ENCODE results near the gene AP2A1. TPM values are rescaled to one million over a fixed set of nuclear protein-coding genes. Genes with fewer than 3 reads are reported as not detected.
"Not testable (repeated sequence)": the region's sequence is repeated elsewhere in the genome, so short reads cannot be mapped to it uniquely, and the experiment has no call there.

The AP2A1 gene
- total and polyA plus RNA-seq, 9 of the 15 experiments (the other 6 are each of a cell fraction or from before 2014, with no cell fraction given): 0.55 to 150 (median 31.9) TPM

- H3K36me3 ChIP-seq (ENCODE audit: control insufficient read depth, insufficient read depth, low read length); H4K20me1 ChIP-seq (replicated peaks; ENCODE audit: control insufficient read depth, insufficient read depth, low read length); H2AFZ ChIP-seq (ENCODE audit: low read depth, low read length); in situ Hi-C loops (cut with MboI); CTCF ChIA-PET (ENCODE audit: low intra/inter-chr PET ratio); H3K9me3 ChIP-seq (replicated peaks; ENCODE audit: control insufficient read depth, insufficient read depth, low read depth, low read length); H3K9me1 ChIP-seq (ENCODE audit: control insufficient read depth, insufficient read depth, low read length); H3K4me1 ChIP-seq (replicated peaks in 1 of 2; ENCODE audit: control insufficient read depth in 2 of 2, insufficient read depth in 2 of 2, low read length in 2 of 2); H3K4me3 ChIP-seq; H3K79me2 ChIP-seq (ENCODE audit: control insufficient read depth, insufficient read depth, low read length); BruUV-seq (replicated peaks); H3K4me2 ChIP-seq (ENCODE audit: insufficient read depth, low read length); DNase-seq (ENCODE audit: extremely low read depth in 1 of 4, low spot score in 3 of 4); H3K27ac ChIP-seq (ENCODE audit: extremely low read depth, low read depth, low read length); FAIRE-seq; H3K27me3 ChIP-seq (ENCODE audit: control insufficient read depth in 2 of 2, insufficient read depth in 2 of 2, low read length in 2 of 2); H3K9ac ChIP-seq (ENCODE audit: insufficient read depth in 1 of 2, low read depth in 2 of 2, low read length in 2 of 2); ATAC-seq: not testable (repeated sequence)
- POLR2A ChIA-PET: interaction anchor here (1.0 kb wide), 1 partner anchor 16 kb away, joined by 3 read pairs; no protein-coding TSS in a partner anchor
- intact Hi-C loops (cut with micrococcal nuclease): loop anchor here (10.0 kb wide), 1 partner anchor 155 kb away; the partner anchor contains the start of genes AKT1S1 and TBC1D17
- 84% methylated on average over 21 of the region's 22 CpGs for WGBS (ENCODE audit: insufficient coverage, low coverage, missing lambda C conversion rate)
- TF ChIP-seq ZBTB33 (CRISPR knock-in tag; IDR thresholded peaks at IDR 0.05) (peak; percentile 78; the same call in 1 of the 2 replicates), ZNF316 (IDR thresholded peaks at IDR 0.05) (peak; percentile 53; the same call in 1 of the 2 replicates)
These were observed 47.4 kb upstream of the AP2A1 start for GRCh38 chr19:49719420-49719819.
